GM18909 (cell line): Measurements from ENCODE around the gene ECM2.

Experiments used
- ATAC-seq: cut with Tn5 transposase; IDR thresholded peaks from one replicate; pipeline ENCODE4 v1.9.1; 2021; ENCODE audit warnings: mild to moderate bottlenecking; ENCODE audit not compliant: unreplicated experiment, poor library complexity

ECM2 gene

DNA sequence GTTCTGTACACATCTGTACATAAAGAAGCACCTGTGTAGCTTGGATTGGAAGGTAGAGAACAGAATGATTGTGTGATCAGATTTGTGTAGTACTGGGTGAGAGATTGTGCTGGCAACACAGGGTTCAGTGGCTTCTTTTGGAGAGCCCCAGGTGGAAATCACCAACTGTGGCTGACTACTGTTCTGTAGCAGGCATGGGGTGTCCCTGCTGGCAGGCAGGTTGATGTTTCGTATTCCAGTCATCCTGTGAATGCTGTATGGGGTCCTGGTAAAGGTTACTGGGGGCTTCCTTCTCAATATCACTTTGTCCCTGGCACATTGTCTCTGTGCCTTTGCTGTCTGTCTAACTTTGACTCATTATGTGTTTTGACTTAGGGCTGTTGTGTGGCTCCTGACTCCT, 58.8 kb downstream of the ECM2 start:
- ATAC-seq: no peak

DNA sequence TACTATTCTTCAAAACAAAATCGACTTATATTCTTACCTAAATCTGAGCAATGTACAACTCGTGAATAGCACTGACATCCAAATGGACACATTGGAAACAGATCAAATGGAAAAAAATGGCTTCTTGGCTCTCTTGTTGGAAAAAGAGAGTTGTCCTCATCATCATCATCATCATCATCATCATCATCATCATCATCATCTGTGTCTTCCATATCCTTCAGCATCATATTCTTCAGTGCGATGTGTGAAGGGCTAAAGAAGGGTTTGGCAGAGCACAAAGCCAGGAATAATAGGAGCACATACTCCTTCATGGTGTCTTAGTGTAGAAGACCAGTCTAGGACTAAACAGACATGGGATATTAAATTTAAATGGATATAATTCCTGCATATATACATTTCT, 61.2 kb downstream of the ECM2 start:
- ATAC-seq: no peak

DNA sequence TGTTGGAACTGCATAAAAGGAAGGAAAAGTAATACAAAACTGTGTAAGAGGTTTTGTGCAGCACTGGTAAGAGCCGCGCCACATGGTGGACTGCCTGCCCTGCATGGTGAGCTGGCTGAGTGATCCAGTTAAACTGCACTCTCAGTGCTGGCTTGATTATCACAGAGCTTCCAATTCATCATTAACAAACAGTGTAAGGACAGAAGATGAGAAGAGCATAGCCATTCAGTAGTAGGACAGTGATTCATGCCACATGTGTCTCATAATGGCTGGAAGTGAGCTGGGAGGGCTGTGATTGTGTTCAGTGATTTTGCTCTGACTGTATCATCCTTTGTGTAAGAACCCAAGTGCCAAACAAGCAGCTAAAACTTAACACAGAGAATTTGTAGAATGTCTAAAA, 67.6 kb downstream of the ECM2 start:
- ATAC-seq: no peak

DNA sequence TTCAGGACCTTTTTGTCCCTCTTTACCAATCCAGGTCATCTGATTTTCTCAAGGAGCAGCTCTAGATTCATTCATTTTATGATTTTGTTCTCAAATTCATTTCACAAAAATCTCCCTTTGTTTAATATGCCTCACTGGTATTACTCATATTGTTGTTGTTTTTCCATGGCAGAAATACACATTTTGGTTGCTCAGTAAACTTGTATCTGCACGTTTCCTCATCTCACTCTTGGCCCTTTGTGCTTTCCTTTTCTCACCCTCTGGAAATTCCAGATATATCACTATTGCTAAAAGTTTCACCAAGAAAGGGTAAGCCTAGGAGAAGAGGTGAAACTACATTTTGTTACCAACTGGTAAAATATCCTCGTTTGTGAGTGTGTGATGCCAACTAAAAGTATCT, 68.3 kb downstream of the ECM2 start:
- ATAC-seq: no peak

DNA sequence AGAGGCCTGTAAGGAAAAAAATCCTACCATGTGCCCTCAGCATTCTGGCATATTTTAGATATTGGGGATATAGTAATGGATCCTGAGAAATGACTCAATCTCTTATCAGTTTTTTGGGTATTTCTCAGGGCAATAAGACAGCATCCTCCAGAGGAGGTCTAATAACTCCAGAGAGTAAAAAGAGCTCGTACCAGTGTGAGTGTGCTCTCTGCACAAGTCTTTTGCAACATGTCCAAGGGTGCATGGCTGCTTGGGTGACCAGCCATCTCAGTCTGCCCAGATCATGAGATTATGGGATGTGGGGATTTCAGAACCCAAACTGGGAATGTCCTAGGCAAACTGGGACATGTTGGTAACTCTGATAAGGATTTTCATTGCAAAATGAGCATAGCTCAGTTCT, 68.7 kb downstream of the ECM2 start:
- ATAC-seq: no peak

DNA sequence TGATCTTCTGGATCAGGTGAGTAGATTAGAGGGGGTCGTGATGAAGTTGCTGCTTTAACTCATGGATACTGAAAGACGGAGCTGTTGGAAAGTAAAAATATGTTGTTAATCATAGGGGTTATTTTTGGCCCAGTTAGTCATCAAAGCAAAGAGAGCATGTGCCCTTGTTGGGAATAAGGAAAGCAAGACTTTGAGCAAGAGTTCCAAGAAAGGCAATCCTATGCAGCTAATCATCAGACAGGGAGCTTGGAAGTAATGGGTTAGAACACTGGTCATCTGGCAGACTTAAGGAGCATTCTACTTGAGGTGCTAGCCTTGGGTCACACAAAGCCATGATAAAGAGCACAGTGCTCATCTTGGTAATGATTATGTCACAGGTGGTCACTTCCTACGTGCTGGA, 71.8 kb downstream of the ECM2 start:
- ATAC-seq: no peak

DNA sequence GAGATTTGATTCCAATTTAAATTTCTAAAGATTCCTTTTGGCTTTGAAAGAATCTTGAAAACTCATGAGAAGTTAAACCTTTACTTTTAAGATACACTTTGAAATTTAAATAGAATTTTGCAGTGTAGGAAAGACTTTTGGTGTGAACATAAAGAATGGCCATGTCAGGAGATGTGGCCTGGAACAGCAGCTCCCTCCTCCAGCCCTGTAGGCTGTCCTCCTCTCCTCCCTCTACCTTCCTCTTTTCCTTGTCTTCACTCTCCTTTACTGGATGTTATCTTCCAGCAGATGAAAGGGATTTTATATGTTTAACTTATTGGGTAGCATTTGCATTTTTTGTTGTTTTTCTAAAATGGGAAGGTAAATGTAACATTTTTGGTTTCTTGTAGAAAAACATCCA, 72.4 kb downstream of the ECM2 start:
- no peak for ATAC-seq

DNA sequence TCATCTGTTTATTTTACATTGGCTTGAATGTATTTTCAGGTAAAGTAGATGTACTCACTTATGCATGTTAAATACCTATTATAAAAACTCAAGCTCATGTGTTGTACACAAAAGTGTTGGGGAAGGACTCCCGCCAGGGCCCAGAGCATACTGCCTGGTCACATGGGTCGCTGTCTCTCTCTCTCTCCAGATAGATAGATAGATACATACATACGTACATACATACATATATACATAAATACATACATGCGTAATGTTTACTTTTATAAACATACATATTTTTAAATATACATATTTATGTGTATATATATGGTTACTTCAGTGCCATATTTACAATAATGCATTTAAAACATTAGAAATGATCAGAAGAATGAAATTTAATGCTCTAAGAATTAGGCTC, 78.2 kb downstream of the ECM2 start:
- no peak for ATAC-seq

DNA sequence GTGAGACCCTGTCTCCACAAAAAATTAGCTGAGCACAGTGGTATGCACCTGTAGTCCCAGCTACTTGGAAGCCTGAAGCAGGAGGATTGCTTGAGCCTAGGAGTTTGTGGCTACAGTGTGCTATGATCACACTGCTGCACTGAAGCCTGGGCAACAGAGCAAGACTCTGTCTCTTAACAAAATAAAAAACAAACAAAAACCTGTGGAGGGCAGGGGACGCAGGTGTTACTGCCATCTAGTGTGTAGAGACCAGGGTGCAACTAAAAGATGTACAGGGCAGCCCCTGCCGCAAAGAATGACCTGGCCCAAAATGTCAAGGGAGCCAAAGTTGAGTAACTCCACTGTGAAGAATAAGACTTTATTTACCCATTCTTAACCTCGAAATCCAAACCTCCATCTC, 80.6 kb downstream of the ECM2 start:
- no peak for ATAC-seq

DNA sequence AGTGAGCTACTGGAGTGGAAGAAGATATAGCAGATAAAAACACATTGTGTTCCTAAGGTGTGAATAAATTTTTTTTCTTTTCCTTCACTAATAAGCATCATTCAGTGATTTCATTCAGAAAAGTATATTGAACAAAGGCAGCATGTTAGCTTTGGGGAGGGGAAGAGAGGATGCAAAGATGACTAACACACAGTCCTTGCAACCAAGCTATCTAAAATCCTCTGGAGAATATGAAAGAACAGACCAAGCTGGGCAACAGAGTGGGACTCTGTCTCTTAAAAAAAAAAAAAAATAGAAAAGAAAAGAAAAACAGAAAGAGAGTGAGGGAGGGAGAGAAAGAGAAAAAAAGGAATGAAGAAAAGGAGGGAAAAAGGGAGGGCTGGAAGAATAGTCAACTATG, 89.3 kb downstream of the ECM2 start:
- ATAC-seq: no peak
